Stromal cell of bone marrow (primary cell): ENCODE results near the gene ELMO1.

Source experiments
- DNase-seq: peaks from one replicate; pipeline ENCODE4 v3.0.0-alpha.2; 2012; ENCODE audit warnings: low read depth

Gene ELMO1

GRCh38 chr7:37310327-37311080 is 138.2 kb downstream of the ELMO1 start:
- DNase-seq: no peak

- DNase-seq: no peak
Observed at GRCh38 chr7:37309493-37309892, 139.2 kb downstream of the ELMO1 start.

- DNase-seq: no peak
Observed at GRCh38 chr7:37304921-37305320, 143.7 kb downstream of the ELMO1 start.

- no peak for DNase-seq
Observed at GRCh38 chr7:37297546-37297945, 151.1 kb downstream of the ELMO1 start.

DNA sequence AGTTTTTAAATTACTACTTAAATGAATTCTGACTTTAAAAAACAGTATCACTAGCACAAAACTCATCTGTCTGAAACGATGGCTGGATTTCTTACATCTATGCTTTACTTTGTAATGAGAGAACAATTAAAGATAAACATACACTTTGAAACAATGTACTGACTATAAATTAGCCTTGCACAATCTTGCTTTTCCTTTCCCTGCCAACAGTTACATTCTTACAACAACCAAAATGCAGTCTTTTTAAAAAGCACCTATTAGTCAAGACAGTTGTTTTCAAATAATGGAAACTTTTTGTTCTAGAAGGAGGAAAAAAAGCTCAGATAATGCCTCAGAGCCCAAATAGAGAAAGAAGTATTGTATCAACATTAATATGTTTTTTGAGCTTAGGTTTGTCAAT is 153.3 kb downstream of the ELMO1 start:
- no peak for DNase-seq

DNA sequence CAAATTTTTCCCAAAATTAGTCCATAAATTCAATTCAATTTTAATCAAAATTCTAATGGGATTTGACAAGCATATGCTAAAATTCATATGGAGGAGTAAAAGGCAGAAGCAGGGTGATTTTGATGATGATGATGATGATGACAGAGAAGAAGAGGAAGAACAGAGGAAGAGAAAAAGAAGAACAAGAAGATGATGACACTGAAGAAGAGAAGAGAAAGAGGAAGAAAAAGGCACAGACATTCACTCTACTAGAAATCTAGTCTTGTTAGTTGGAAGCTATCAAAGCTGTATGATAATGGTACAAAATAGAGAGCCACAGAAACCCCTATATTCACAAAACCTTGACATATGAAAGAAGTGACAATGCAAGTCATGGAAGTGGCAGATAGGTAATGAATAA is 157.9 kb downstream of the ELMO1 start:
- DNase-seq: no peak

- DNase-seq: no peak
Observed at GRCh38 chr7:37289781-37290180, 158.9 kb downstream of the ELMO1 start.

- no peak for DNase-seq
Observed at GRCh38 chr7:37289367-37289766, 159.3 kb downstream of the ELMO1 start.

DNA sequence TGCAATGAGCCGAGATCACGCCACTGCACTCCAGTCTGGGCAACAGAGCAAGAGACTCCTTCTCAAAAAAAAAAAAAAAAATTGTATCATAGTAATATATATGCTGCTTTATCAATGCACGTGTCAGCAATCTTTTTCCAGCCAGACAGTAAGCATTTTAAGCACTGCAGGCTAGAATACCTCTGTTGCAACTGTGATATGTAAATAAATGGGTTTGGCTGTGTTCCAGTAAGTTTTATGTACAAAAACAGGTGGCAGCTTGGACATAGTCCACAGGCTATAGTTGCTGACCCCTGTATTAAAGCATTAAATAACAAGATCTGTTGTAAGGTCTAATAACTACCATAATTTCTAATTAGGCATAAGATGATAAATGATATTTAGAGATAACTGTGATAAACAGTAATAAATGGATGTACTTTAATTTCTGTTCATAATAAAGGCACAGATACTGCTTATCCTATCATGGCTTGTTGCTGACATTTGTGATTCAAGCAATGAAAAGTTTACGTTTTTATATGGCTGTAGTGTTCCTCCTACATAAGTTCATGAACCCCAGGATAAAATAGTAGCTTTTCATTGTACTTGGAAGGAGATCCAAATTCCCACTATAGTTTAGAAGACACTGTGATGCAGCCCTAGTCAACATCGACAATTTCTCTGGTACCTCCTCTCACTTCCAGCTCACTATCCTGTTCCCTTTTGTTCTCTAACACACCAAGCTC is 161.4 kb downstream of the ELMO1 start:
- DNase-seq: no peak

DNA sequence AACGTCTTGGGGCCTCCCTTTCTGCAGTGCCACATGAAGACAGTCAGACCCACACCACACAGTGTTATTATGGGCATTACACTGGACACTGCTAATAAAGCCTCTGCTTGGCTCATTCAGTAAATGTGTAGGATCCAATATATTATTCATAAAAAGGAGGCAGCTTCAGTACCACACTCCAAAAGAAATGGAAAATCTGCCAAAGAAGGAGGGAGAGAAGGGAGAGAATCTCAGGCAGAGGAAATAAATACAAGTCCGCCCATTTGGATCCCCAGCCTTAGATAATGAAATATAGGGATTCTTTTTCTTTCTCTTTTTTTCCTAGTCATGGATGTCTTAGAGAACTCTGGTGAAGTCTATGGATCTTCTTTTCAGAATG is 162.2 kb downstream of the ELMO1 start:
- DNase-seq: no peak

GRCh38 chr7:37285706-37286453 is 162.8 kb downstream of the ELMO1 start:
- no peak for DNase-seq

GRCh38 chr7:37284805-37285231 is 163.8 kb downstream of the ELMO1 start:
- DNase-seq: no peak

DNA sequence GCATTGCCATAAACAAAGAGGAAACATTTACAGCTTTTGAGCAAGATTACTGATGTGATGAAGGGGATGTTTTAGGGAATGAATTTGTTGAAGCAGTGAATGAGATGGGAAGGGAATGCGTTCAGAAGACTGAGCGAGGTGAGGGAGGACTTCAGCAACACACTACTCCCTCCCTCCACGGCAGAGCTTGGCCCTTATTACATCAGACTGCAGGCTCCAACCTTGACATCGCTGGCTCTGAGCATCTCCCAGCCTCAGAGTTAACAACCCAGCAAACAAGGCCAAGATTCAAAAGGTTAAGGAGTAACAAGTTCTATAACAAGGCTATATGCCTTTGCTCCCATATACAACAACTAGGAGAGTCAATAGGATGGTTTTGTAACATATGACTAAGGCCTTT is 164.4 kb downstream of the ELMO1 start:
- DNase-seq: no peak

- DNase-seq: no peak
Observed at GRCh38 chr7:37283716-37284115, 164.9 kb downstream of the ELMO1 start.

DNA sequence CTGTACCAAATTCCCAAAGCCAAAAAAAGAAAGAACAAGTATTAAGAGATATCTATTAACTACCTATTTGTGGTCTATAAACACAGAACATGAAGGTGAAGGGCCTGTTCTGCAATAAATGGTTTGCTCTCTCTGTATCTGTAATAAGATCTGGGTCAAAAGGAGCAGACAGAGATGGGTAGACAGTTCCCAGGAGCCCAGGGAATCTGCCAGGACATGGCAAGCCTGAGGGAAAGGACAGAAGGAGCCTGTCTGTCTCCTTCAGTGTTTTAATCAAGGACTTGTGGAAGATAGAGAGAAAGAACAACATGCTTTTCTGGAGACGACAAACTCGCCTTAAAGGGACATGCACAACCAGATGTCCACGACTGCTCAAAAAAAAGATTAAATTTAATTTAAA is 165.7 kb downstream of the ELMO1 start:
- DNase-seq: no peak

GRCh38 chr7:37282093-37282444 is 166.6 kb downstream of the ELMO1 start:
- DNase-seq: no peak

GRCh38 chr7:37281368-37282092 is 167.1 kb downstream of the ELMO1 start:
- DNase-seq: no peak

DNA sequence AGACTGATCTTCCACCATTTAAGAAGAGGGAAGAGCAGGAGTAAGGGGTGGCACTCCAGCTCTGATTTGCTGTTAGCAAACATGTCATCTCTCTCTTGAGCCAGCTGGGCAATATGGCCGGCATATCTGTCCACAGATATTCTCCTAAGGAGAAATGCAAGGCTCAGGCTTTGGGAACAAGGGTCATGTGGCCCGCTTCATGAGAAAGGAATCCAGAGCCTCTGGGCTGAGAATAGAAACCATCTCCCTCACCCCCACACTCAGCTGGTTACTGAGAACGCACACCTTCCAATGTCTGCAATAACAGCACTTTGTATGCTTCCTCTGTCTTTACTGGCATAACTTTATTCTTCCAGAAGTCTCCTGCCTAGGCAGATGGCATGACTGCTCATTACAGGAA is 171.2 kb downstream of the ELMO1 start:
- no peak for DNase-seq

DNA sequence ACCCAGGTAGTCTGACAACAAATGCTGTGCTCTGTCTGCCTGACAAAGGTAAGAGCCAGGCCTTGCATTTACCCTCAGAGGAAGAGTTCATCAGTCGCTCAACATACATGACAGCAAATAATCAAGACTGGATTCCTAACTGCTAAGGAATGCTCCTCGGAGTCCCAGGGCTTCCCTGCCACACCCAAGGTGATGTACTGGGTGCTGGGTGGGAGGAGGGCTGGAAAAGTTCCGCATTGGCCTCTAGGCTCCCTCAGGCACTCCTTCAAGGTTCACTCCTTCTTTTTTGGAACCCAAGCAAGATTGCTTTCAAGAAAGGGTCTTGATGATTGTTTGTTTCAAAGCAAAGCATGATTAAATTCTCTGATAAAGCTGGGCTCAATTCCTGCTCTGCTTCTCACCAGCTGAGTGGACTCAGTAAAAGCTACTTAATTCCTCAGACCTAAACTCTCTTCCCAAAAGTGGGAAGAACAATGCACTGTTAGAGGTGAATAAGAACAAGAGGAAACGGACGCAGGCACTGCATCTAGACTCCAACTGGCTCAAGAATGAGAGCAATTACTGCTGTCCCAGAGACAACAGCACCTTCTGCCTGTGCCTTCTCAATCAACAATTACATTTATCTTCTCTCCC is 173.5 kb downstream of the ELMO1 start:
- DNase-seq: no peak

DNA sequence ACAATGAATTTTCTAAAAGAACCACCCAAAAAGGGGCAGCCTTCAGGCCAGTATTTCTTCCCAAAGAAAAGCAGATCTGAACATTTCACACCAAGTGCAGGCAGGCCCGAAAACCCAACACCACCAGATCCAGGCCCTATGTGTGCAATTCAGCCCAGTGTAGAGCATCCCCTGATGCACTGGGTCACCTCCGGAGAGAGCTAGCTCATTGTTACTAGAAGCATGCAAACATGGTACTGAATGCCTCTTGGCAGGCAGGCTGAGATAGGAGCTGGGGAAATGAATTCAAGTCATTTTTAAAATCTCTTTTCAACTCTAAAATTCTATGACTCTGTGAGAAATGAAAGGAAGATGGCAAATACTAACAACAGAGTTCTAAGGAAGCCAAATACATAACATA is 174.8 kb downstream of the ELMO1 start:
- no peak for DNase-seq

DNA sequence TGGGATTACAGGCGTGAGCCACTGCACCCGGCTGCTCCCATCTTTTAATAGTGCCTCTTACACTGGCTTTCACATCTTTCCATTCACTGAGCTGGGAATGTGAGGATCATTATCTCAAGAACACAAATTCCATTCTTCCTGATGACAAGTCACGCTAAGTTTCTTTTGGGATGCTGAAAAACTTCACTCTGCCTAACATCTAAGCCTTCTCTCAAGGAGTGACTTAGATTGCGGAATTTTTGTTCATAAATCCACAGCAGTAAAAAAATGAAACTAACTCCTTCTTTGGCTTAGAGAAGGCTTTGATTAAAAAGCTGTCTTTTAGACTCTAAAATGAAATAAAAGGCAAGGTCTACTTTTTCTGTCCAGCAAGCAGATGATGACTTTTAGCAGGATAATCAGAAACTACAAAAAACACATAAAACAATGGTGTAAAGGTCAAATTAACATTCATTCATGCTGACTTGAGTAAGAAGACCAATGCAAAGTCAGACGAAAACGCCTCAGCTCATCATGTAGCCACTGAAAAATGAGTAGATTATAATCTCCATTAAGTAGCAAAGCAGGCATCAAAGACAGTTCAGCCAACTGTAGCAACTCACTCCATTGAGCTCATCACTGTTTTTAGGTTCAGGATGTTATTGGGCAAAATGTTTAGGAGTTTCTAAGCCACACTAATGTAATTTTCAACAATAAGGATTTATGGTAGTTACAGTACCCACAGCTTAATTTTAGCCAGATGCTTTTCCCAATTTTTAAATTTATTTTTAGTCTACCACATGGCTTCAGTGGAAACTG is 178.8 kb downstream of the ELMO1 start:
- DNase-seq: no peak
